ENCODE measurements around the gene SMIM36. TPM values are rescaled to one million over a fixed set of nuclear protein-coding genes. Genes with fewer than 3 reads are reported as not detected.

The SMIM36 gene
- total and polyA plus RNA-seq, 2 of the 8 experiments (the other 6 are each of a cell fraction or from before 2014, with no cell fraction given), result not detected

DNA sequence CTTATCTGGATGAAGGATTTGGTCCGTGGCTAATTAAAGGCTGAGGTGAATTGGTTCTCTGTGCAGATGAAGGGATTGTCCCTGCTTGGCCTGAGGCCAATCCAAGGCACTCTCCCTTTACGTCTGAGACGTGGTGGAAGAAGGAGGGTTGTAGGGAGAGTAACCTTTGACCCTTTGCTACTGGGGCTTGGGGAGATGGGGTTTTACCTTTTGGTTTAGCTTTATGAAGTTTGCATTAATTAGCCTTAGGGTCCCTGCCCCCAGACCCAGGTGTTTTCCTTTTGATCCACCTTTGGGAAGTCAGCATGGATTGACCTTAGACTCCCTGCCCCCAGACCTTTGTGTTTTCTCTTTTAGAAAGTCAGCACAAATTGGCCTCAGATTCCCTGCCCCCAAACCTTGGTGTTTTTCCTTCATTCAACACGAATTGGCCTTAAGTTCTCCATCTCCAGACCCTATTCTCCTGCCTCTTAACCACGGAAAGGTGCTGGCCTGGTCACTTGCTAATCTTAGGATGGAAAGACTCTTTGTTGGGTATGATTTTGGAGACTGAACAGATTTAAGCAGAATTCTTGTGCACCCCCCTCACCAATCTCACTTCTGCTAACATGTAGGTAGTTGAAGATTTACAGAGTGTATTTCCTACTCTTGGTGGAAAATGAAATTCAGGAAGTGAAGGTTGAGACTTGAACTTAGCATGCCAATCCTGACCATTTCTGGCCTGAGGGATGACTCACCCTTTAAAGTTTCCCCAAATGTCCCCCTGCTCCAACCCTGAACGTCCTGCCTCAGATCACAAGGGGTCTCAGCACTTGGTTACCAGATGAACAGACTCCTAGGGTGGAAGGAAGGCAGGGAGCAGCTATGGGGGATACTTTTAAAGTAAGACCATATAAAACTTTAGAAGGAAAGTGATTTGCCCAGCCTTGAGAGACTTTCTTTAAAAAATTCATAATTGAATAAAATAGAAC, 66.5 kb downstream of the SMIM36 start:
- H3K23ac ChIP-seq (ENCODE audit: insufficient read length), result no peak overlapping the region
- H3K4me2 ChIP-seq (ENCODE audit: insufficient read depth in 1 of 2, low read depth in 2 of 2, low read length in 2 of 2), result no peak overlapping the region
- H4K91ac ChIP-seq (replicated peaks; ENCODE audit: insufficient read length, low read length), result no peak overlapping the region
- H3K27ac ChIP-seq (ENCODE audit: low read depth, low read length), result no peak overlapping the region
- DNase-seq (ENCODE audit: low read depth in 1 of 2, low spot score in 2 of 2), result no peak
- no peak overlapping the region for H3K14ac ChIP-seq (ENCODE audit: insufficient read length)
- H4K20me1 ChIP-seq (replicated peaks in 1 of 2; ENCODE audit: control insufficient read depth in 1 of 2, insufficient read depth in 2 of 2, low read length in 2 of 2), result no peaks in the 10 kb centered on the region
- H3K9ac ChIP-seq (replicated peaks in 1 of 4; ENCODE audit: extremely low read depth in 1 of 4, low read depth in 3 of 4, low read length in 3 of 4), result no peak overlapping the region
- POLR2A ChIA-PET (ENCODE audit: partially characterized antibody), result no interaction called here
- no peak overlapping the region for H2BK12ac ChIP-seq (ENCODE audit: low read depth, low read length)
- WGBS, 2 experiments (ENCODE audit: extremely low coverage in 1 of 2, insufficient coverage in 1 of 2, insufficient read length in 1 of 2, insufficient replicate concordance in 2 of 2, low coverage in 1 of 2, low lambda C conversion rate in 2 of 2, missing lambda C conversion rate in 1 of 2), result 82% methylated on average over 6 of the region's 6 CpGs; no CpG with 5 or more reads in 1 of the 2 experiments
- H2AK5ac ChIP-seq (ENCODE audit: low read depth, low read length), result no peak overlapping the region
- no peak overlapping the region for H2BK120ac ChIP-seq (replicated peaks; ENCODE audit: low read depth, low read length)
- H2BK15ac ChIP-seq (ENCODE audit: low read length), result no peak overlapping the region
- H4K5ac ChIP-seq (ENCODE audit: insufficient read length, low read depth, low read length), result no peak overlapping the region
- H2BK20ac ChIP-seq (ENCODE audit: low read length), result no peak overlapping the region
- H3K4me3 ChIP-seq (ENCODE audit: extremely low read depth in 1 of 4, insufficient read depth in 2 of 4, low read depth in 3 of 4, low read length in 4 of 4), result no peak overlapping the region
- H2BK5ac ChIP-seq (ENCODE audit: low read depth, low read length), result no peak overlapping the region
- no peaks in the 10 kb centered on the region for H3K79me2 ChIP-seq (ENCODE audit: control insufficient read depth in 1 of 2, insufficient read depth in 2 of 2, low read length in 2 of 2)
- H3K4ac ChIP-seq (replicated peaks; ENCODE audit: insufficient read length, low read depth, low read length), result no peak overlapping the region
- peaks cover 0 to 7% (median 4%) of the 10 kb centered on the region in 4 experiments; a peak in 3 of 7 replicates for H3K4me1 ChIP-seq (replicated peaks in 1 of 4; ENCODE audit: control insufficient read depth in 3 of 4, insufficient read depth in 4 of 4, low read length in 3 of 4)
- H3K27me3 ChIP-seq (replicated peaks in 1 of 4; ENCODE audit: control insufficient read depth in 3 of 4, extremely low read depth in 1 of 4, insufficient read depth in 3 of 4, low read length in 3 of 4), result no peaks in the 10 kb centered on the region
- no peaks in the 10 kb centered on the region for H3K36me3 ChIP-seq (ENCODE audit: control insufficient read depth in 2 of 4, insufficient read depth in 4 of 4, low read length in 3 of 4)
- no peaks in the 10 kb centered on the region for H3K23me2 ChIP-seq (ENCODE audit: low read depth, low read length)
- no peak overlapping the region for H4K8ac ChIP-seq (ENCODE audit: extremely low read depth, insufficient read depth, low read length)
- peak overlapping the region; percentile 58; the same call in 1 of the 2 replicates for H2AFZ ChIP-seq (ENCODE audit: low read length)
- no peaks in the 10 kb centered on the region for H3K9me3 ChIP-seq (ENCODE audit: insufficient read depth in 2 of 2, low read depth in 1 of 2, low read length in 1 of 2)
- H3K79me1 ChIP-seq (ENCODE audit: low read depth, low read length), result no peaks in the 10 kb centered on the region
- FAIRE-seq, result no peak
- no peak overlapping the region for H3K18ac ChIP-seq (ENCODE audit: extremely low read depth, low read length)
- no peak overlapping the region for H3K56ac ChIP-seq (replicated peaks; ENCODE audit: insufficient read length, low read depth, low read length)
- CTCF ChIA-PET (ENCODE audit: partially characterized antibody), result no interaction called here
- no peak for TF ChIP-seq MAFK (IDR thresholded peaks at IDR 0.05; ENCODE audit: low read depth, low read length)

Data from H1 (cell line).